ENCODE data around the gene CERK.

- TF ChIP-seq POLR2A (IDR thresholded peaks at IDR 0.05; ENCODE audit: control extremely low read depth in 1 of 2, low read depth in 2 of 2, low read length in 2 of 2) (no peak), TAF1 (IDR thresholded peaks at IDR 0.05; ENCODE audit: low read depth, low read length) (no peak), CTCF (IDR thresholded peaks at IDR 0.05; ENCODE audit: control extremely low read depth in 1 of 3, insufficient read depth in 1 of 3, low read depth in 1 of 3, low read length in 3 of 3) (no peak)
These were observed 6.0 kb downstream of the CERK start for GRCh38 chr22:46732041-46732379.

Data from H1 (cell line).